GM18909 (cell line): ENCODE measurements around the gene SIL1.
"Not testable (repeated sequence)": the region's sequence is repeated elsewhere in the genome, so short reads cannot be mapped to it uniquely, and the experiment has no call there.

Source experiments
- ATAC-seq: cut with Tn5 transposase; IDR thresholded peaks from one replicate; pipeline ENCODE4 v1.9.1; 2021; ENCODE audit warnings: mild to moderate bottlenecking; ENCODE audit not compliant: unreplicated experiment, poor library complexity

Gene SIL1

DNA sequence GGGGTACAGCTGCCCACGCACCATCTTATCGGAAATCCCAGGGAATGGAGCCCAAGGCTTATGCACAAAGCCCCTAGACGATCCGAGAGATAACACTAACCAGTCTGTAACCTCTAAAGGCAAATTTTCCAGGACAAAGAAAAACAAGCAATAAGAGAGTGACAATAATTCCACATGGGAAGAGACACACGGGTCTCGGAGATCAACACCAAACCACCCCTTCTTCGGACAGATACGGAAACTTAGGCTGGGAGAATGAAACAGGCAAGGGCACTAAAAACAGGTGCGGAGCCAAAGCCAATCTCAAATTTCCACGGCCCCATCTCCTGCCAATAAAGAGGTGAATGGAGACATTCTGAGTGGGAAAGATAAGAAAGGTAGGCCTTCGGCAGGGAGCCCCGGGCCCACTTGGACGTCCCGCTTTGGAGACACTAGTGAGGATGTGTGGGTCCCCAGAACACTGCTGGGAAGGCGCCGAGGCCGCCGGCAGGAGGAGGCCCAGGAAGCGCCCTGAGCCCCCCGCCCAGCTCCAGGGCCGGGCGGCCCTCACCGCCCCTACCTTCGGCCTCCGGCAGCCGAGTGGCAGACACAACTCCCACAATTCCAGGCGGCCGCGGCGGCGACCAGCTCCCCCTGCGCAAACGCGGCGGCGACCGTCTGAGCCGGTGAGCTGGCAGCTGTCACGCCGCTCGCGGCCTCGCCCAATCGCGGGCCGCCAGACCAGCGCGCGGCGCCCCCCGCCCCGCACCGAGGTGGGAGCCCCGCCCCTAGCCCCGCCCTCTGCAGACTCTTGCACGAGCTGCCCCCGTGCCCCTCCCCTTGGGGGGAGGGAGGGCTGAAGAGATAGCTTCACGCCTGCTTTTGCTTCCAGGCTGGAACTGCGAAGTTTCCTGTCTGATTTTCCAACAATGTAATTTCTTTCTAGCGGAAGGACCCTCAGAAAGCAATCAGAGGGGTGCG, at the start of gene SIL1:
Gene SIL1 (minus strand): TSS at position 659 of the 960 bp plus-strand sequence. CDS start 70,525 bp downstream, outside the sequence.
- ATAC-seq: peak; percentile 96

DNA sequence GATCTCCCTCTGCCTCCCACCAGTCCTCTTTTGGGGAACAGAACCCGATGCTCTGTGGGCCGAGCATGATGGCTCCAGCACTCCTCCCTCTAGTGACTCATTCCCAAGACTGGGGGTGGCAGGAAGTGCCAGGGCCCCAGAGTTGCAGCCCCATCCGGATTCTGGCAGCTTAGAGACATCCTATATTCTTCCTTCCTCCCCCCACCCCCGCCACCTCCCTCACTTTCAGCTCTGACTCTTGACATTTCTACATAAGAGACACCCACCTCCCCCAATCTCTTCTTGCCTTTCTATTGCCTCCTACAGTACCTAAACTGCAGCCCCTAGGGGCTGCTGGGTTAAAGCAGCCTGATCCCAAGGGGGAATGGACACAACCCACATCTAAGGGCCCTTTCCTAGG, 48.2 kb upstream of the SIL1 start:
- ATAC-seq: no peak

DNA sequence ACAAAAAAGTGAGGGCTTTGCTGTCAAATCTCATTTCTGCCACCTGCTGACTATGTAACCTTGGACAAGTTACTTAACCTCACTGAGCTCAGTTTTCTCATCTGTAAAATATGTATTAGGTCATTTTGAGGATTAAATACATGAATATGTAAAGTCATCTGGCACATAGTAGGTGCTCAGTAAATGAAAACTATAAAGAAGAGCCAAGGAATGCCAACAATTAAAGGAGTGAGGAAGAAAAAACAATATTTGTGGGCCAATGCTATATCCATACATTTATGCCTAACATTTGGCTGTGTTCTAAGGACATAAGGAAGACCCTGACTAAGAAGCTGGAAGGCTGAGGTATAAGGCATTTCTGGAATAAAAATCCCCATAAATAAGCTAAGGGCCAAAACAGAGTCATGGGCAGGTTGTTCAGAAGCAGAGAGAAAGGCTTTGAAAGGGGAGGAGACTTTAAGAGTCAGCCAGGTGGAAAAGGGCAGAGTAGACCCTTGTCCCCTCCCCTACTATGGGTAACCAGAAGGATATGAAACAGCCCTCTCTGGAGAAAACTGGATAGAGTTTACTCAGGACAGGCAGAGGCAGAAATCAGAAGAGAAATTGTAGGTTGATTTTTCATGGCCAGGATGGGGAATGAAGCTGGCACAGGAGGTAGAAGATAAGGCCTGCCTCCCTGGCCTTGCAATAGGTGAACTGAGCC, 47.6 kb upstream of the SIL1 start:
- no peak for ATAC-seq

DNA sequence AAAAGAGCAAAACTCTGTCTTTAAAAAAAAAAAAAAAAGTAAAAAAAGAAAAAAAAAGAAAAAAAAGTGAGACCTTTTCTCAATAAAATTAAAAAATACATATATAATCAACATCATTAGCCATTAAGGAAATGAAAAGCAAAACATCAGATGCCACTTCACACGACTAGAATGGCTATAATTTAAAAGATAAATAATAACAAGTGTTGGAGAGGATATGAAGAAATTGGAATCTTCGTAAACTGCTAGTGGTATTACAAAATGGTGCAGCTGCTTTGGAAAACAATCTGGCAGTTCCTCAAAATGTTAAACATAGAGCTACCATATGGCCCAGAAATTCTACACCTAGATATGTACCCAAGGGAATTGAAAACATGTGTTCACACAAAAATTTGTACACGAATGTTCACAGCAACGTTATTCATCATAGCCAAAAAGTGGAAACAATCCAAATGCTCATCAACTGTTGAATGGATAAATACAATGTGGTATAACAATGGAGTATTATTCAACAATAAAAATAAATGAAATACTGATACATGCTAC, 45.3 kb upstream of the SIL1 start:
- no peak for ATAC-seq

DNA sequence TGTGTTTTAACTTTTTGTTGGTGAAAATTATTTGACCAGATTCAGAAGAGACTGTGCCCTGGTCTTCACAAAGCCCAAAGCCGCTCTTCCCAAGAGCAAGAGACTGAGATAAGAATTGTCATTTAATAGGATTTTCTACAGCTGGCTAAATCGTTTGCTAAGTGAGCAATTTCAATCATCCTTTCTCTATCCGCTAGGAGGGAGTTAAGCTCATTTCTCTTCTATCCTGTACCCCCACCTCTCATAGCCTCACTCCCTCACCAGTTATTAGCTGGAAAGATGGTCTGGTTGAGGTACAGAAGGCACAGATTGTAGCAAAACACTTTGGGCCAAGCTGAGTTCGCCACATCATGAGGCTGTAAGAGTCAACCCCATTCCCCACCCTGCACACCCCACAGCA, 43.0 kb upstream of the SIL1 start:
- ATAC-seq: no peak

DNA sequence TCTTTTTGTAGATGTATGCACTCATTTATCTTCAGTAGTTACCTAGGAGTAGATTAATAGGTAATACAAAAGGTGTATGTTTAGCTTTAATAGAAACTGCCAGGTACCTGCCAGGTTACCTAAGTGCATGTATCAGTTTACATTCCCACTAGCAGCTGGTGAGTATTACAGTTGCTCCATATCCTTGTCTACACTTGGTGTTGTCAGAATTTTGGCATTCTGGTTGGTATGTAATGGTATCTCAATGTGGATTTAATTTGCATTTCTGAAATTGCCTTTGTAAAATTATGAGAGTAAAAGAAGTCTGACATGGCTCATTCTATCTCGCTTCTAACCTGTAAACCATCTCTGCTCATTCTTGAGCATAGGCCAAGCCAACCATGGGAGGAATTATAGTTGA, 38.3 kb upstream of the SIL1 start:
- no peak for ATAC-seq

DNA sequence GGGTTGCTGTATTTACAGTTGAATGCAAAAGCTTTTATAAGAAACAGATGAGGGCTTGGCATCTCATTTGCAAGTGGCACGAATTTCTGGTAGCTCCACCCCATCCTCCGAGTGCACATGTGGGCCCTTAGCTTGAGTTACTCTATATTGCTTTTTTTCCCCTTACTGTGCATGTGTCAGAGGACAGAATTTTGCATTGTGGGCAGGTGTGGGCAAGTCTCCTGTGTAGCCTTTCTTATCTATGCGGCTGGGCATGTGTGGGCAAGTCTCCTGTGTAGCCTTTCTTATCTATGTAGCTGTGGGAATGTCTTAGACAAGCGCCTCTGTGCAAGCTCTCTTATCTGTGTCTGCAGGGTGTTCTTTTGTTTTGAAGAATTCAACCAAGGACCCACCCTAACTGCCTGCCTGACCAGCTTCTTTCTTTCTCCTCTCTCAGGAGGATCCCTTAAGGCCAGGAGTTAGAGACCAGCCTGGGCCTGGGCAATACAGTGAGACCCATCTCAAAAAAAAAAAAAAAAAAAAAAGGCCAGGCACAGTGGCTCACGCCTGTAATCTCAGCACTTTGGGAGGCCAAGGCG, 34.1 kb upstream of the SIL1 start:
- no peak for ATAC-seq

DNA sequence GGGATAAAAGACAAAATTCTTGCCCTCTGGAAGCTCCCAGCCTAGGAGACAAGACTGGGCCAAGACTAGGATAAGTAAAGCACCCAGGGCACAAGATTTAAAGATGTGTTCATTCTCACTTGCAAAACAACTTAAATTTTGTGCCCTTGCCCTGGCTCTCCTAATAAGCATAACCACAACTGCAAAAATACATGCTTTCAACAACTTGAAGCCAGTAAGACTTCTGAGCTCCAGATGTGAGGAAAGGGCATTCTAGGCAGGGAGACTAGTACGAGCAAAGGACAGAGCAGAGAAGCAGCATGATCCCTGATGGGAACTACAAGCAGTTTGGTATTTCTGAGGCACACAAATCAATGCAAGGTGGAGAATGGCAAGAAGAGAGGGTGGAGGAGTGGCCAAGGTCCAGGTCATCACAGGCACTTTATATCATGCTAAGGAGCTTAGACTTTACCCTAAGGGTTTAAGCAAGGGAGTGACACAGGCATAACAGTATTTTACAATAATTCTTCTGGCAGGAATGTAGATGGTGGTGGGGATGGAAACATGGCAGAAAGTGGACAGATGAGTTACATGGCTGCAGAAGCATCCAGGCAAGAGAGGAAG, 30.1 kb upstream of the SIL1 start:
- no peak for ATAC-seq

DNA sequence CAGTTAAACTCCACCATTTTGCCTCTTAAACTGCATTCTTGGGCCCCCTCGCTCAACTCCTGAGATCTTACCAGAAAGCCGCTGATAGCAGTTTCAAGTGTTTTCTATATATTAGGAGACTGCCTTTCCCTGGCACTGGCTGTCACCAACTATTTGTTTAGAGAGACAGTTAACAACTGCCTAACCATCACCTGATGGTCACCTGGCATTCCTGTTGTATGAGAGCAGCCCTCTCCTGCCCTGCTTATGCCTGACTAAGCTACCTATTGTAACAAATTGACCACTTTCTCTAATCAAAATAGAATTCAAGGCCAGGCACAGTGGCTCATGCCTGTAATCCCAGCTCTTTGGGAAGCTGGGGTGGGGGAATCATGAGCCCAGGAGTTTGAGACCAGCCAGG, 28.0 kb upstream of the SIL1 start:
- no peak for ATAC-seq

DNA sequence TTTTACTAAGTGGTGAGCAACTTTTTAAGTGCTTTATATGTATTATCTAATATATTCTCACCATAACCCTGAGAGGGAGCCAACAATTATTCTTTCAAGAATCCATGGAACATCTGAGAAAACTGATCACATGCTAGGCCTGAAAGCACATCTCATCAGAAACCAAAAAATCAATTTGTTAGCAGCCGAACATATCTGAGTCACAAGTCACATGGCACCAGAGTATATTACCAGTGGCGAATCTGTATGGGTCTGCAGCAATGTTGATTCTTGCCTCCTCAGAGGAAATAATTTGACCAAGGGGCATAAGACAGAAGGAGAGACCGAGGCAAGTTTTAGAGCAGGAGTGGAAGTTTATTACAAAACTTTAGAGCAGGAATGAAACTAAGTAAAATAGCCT, 25.3 kb upstream of the SIL1 start:
- ATAC-seq: no peak

DNA sequence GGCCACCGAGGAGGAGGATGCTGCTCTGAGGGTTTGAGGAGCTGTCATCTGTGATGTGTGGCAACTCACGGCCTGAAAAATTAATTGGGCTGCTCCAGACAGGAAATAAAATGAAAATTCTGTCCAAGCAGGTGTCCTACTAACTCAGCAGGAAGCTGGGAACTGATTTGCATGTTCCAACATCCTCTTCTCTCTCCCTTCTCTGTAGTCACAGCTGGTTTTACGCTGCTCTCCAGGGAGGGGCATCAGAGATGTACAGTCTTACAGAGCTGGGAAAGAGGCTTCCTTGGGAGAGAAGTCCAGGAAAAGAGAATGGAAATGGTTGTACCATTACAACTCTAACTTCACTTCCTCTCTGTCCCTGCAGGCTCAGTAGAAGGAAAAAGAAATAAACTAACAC, 24.2 kb upstream of the SIL1 start:
- no peak for ATAC-seq

DNA sequence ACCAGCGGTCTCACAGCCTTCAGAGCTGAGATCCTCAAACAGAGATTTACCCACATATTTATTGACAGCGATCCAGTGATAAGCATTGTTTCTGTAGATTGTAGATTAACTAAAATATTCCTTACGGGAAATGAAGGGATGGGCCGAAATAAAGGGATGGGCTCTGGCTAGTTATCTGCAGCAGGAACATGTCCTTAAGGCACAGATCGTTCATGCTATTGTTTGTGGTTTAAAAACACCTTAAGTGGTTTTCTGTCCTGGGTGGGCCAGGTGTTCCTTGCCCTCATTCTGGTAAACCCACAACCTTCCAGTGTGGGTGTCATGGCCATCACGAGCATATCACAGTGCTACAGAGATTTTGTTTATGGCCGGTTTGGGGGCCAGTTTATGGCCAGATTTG, 19.9 kb upstream of the SIL1 start:
- ATAC-seq: not testable (repeated sequence)

DNA sequence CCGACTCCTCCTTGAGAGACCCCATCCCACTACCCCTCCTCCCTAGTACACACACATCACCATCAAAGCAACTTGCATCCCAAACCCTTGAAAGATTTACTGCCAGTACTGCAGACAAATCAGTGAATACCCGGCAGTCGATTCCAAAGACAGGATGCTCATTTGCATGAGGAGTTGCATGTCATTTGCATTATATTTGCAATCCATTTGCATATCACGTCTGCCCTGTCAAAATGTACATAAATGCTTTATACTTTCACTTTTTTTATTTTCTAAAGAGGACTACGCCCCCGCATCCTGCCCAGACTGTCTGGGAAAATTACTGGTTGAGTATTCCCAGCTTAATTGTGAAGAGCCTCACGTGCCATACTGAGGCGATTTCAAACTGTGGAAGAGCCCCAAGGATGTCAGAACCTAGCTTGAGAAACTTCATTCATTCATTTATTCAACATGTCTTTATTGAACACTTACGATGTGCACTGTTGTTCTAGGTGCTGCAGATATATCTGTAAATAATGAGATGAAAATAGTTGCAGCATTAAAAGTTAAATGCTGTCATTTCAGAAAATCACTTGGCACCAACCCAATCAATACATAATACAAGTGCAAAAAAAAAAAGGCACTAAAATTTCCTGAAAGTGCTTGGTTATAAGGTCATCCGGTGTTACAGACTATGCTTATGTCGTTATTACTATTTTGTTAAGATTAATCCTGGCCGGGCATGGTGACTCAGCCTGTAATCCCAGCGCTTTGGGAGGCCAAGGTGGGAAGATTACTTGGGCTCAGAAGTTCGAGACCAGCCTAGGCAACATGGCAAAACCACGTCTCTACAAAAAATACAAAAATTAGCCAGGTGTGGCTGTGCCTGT, 17.2 kb upstream of the SIL1 start:
- ATAC-seq: no peak

DNA sequence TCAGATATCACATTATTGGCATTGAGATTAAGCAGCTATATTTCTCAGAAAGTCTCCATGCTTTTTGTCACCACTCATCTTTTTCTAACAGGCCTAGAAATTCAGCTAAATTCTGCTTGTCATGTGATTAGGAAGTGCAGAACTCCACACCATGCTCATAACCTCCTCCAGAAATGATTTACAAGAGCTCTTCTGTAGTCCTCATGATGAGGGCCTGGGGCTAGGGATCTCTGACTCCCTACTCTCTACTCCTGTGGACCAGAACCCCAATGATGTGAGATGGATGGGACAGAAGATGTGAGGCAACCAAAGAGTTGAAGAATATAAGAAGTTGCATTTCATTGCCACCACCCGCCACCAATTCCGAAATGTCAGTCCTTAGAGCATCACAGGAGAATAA, 16.5 kb upstream of the SIL1 start:
- no peak for ATAC-seq

DNA sequence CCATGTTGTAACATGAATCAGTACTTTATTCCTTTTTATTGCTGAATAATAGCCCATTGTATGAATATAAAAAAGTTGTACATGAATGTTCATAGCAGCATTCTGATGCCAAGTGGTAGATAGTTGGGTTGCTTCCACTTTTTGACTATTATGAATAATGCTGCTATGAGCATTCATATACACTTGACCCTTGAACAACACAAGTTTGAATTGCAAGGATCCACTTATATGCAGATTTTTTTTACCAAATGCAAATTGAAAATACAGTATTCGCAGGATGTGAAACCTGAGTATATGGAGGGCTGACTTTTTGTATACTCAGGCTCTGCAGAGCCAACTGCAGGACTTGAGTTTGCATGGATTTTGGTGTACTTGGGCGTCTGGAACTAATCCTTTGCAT, 14.7 kb upstream of the SIL1 start:
- ATAC-seq: no peak

DNA sequence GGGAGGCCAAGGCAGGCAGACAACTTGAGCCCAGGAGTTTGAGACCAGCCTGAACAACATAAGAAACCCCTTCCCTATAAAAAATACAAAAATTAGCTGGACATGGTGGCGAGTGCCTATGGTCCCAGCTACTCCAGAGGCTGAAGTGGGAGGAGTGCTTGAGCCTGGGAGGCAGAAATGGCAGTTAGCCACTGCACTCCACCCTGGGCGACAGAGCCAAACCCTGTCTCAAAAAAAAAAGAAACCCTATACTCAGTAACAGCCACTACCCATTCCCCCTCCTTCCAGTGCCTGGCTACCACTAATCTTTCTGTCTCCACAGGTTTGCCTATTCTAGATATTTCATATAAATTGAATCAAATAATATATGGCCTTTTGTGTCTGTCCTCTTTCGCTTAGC, 14.3 kb upstream of the SIL1 start:
- ATAC-seq: no peak

DNA sequence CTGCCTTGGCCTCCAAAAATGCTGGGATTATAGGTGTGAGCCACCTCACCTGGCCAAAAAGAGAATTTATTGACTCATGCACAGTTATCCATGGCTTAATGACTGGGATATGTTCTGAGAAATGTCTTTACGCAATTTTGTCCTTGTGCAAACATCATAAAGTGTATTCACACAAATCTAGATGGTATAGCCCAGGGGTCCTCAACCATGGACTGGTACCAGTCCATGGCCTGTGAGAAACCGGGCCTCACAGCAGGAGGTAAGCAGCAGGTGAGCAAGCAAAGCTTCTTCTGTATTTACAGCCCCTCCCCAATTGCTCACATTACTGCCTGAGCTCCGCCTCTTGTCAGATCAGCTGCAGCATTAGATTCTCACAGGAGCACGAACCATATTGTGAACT, 12.4 kb upstream of the SIL1 start:
- no peak for ATAC-seq

DNA sequence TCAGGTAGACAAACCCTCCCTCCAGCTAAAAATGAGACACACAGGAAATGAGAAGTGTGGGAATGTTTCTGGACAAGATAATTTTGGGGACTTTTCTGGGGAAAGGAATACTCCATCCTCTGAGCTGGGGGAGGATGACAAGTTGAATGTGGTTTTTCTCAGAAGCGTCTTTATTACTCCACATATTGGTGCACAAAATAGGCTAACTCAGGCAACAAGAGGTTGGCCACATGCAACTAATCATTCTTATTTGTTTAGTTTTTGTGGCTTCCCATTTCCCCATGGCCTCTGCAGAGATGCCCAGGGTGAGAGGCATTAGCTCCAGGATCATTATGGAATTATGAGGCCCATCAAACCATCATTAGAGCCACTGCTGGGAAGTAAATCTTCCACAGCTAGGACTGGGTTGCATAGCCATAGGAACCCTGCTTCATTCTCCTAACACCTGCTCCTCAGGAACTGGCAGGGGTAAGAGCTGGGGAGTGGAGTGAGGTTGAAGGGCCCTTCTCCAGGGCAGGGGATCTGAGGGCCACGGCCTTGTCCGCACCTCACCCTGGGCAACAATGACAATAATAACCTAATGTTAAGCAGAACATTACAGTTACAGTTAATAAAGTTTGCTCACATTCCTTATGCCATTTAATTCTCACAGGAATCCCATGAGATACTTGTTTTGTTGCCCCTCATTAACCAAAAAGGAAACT, 9.3 kb upstream of the SIL1 start:
- ATAC-seq: no peak

DNA sequence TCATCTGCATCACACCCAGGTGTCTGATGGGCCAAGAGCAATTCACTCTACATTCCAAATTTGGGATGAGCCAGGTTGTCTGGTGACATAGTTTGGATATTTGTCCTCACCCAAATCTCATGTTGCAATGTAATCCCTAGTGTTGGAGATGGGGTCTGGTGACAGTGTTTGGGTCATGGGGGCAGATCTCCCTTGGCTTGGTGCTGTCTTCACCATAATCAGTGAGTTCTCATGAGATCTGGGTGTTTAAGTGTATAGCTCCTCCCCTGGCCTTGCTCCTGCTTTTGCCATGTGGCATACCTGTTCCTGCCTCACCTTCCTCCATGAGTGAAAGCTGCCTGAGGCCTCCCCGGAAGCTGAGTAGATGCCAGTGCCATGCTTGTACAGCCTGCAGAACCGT, 7.4 kb upstream of the SIL1 start:
- no peak for ATAC-seq
